Panc1 (cell line): ENCODE data around the gene SEZ6L.

Experiments used
- POLR2AphosphoS5 ChIP-seq: IDR thresholded peaks from 2 replicates; pipeline ENCODE4 v1.6.1; 2012; ENCODE audit warnings: mild to moderate bottlenecking, low read depth, low read length, moderate library complexity
- TF ChIP-seq, protein P1 (sequence below), 2 experiments: IDR thresholded peaks; 2 replicates each; pipeline ENCODE4 v1.6.1; 2011 to 2012; ENCODE audit warnings: low read depth in 2 of 2, control low read depth in 1 of 2, low read length in 1 of 2, mild to moderate bottlenecking in 1 of 2, moderate library complexity in 1 of 2; ENCODE audit not compliant: insufficient read depth in 1 of 2
- TF ChIP-seq, protein P2 (sequence below): fragments of 450-650 bp; IDR thresholded peaks from 2 replicates; pipeline ENCODE4 v1.5.1; 2017; ENCODE audit warnings: mild to moderate bottlenecking

DNA sequence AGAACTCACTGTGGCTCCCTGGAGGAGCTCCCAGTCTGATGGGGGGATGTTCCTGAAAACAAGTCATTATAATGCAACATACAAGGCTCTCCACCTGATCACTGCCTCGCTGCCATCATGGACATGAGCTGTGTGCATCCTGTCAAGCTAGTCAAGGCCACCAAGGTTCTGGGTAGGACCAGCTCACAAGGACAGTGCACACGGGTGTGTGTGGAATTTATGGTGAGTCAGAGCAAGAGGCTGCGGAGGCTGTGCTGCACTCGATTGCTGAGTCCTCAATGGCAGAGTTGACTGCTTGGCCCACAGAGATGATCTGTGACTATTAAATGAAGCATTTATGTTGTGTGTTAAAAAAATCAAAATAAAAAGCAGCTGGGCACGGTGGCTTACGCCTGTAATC, 96.6 kb downstream of the SEZ6L start:
- TF ChIP-seq, protein P1, sequence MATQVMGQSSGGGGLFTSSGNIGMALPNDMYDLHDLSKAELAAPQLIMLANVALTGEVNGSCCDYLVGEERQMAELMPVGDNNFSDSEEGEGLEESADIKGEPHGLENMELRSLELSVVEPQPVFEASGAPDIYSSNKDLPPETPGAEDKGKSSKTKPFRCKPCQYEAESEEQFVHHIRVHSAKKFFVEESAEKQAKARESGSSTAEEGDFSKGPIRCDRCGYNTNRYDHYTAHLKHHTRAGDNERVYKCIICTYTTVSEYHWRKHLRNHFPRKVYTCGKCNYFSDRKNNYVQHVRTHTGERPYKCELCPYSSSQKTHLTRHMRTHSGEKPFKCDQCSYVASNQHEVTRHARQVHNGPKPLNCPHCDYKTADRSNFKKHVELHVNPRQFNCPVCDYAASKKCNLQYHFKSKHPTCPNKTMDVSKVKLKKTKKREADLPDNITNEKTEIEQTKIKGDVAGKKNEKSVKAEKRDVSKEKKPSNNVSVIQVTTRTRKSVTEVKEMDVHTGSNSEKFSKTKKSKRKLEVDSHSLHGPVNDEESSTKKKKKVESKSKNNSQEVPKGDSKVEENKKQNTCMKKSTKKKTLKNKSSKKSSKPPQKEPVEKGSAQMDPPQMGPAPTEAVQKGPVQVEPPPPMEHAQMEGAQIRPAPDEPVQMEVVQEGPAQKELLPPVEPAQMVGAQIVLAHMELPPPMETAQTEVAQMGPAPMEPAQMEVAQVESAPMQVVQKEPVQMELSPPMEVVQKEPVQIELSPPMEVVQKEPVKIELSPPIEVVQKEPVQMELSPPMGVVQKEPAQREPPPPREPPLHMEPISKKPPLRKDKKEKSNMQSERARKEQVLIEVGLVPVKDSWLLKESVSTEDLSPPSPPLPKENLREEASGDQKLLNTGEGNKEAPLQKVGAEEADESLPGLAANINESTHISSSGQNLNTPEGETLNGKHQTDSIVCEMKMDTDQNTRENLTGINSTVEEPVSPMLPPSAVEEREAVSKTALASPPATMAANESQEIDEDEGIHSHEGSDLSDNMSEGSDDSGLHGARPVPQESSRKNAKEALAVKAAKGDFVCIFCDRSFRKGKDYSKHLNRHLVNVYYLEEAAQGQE (IDR thresholded peaks at IDR 0.05; ENCODE audit: insufficient read depth in 1 of 2, low read depth in 2 of 2, low read length in 1 of 2) = no peak
- TF ChIP-seq, protein P2, sequence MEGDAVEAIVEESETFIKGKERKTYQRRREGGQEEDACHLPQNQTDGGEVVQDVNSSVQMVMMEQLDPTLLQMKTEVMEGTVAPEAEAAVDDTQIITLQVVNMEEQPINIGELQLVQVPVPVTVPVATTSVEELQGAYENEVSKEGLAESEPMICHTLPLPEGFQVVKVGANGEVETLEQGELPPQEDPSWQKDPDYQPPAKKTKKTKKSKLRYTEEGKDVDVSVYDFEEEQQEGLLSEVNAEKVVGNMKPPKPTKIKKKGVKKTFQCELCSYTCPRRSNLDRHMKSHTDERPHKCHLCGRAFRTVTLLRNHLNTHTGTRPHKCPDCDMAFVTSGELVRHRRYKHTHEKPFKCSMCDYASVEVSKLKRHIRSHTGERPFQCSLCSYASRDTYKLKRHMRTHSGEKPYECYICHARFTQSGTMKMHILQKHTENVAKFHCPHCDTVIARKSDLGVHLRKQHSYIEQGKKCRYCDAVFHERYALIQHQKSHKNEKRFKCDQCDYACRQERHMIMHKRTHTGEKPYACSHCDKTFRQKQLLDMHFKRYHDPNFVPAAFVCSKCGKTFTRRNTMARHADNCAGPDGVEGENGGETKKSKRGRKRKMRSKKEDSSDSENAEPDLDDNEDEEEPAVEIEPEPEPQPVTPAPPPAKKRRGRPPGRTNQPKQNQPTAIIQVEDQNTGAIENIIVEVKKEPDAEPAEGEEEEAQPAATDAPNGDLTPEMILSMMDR = no peak
- no peak for TF ChIP-seq POLR2AphosphoS5
